Measurements from ENCODE around the gene HUNK.

DNA sequence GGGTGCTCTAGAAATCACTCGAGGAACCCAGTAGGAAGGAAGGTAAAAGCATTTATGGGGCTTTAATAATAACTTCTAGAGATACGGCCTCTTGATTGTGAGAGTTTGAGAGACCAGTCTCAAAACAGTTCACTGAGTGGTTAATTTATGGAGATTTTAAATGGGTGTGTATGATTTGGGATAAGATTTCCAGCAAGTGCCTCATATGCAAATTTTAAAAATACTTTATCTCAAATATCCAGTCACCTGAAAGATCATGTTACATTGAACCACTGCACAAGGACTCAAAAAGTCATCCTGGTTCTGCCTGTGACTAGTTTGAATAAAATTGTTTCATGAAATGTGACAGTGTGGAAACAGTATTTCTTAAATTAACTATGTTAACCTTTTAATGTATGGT lies 64.5 kb downstream of the HUNK start:
- TF ChIP-seq, protein P1, sequence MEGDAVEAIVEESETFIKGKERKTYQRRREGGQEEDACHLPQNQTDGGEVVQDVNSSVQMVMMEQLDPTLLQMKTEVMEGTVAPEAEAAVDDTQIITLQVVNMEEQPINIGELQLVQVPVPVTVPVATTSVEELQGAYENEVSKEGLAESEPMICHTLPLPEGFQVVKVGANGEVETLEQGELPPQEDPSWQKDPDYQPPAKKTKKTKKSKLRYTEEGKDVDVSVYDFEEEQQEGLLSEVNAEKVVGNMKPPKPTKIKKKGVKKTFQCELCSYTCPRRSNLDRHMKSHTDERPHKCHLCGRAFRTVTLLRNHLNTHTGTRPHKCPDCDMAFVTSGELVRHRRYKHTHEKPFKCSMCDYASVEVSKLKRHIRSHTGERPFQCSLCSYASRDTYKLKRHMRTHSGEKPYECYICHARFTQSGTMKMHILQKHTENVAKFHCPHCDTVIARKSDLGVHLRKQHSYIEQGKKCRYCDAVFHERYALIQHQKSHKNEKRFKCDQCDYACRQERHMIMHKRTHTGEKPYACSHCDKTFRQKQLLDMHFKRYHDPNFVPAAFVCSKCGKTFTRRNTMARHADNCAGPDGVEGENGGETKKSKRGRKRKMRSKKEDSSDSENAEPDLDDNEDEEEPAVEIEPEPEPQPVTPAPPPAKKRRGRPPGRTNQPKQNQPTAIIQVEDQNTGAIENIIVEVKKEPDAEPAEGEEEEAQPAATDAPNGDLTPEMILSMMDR (IDR thresholded peaks at IDR 0.05; ENCODE audit: control extremely low read depth in 1 of 3, insufficient read depth in 1 of 3, low read depth in 1 of 3, low read length in 3 of 3) = no peak
- no peak for TF ChIP-seq POLR2AphosphoS5 (IDR thresholded peaks at IDR 0.05; ENCODE audit: low read depth, low read length)
- no peak for TF ChIP-seq TAF1 (IDR thresholded peaks at IDR 0.05; ENCODE audit: low read depth, low read length)
- no peak for TF ChIP-seq RFX5 (IDR thresholded peaks at IDR 0.05; ENCODE audit: borderline replicate concordance, low read depth, low read length)
- TF ChIP-seq, protein P2, sequence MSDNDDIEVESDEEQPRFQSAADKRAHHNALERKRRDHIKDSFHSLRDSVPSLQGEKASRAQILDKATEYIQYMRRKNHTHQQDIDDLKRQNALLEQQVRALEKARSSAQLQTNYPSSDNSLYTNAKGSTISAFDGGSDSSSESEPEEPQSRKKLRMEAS (IDR thresholded peaks at IDR 0.05) = no peak
- TF ChIP-seq POLR2A (IDR thresholded peaks at IDR 0.05; ENCODE audit: control extremely low read depth in 1 of 2, low read depth in 2 of 2, low read length in 2 of 2) = no peak
- TF ChIP-seq CEBPB (IDR thresholded peaks at IDR 0.05; ENCODE audit: low read depth, low read length) = no peak
- TF ChIP-seq NRF1 (IDR thresholded peaks at IDR 0.05; ENCODE audit: low read depth, low read length) = no peak
- no peak for TF ChIP-seq RAD21 (IDR thresholded peaks at IDR 0.05 in 1 of 2, conservative IDR thresholded peaks at IDR 0.05 in 1 of 2; ENCODE audit: low read depth in 2 of 2, low read length in 2 of 2)
- TF ChIP-seq JUND (IDR thresholded peaks at IDR 0.05; ENCODE audit: low read length) = no peak
- TF ChIP-seq SP2 (IDR thresholded peaks at IDR 0.05; ENCODE audit: low read length) = no peak
- no peak for TF ChIP-seq HDAC6 (IDR thresholded peaks at IDR 0.05; ENCODE audit: low read depth, low read length)
- no peak for TF ChIP-seq RNF2 (IDR thresholded peaks at IDR 0.05; ENCODE audit: borderline replicate concordance, low read depth, low read length, missing control alignments, poor library complexity, severe bottlenecking)
- TF ChIP-seq BACH1 (IDR thresholded peaks at IDR 0.05; ENCODE audit: low read length) = no peak
